H9 (cell line): ENCODE data around the gene ASTN2. TPM values are rescaled to one million over a fixed set of nuclear protein-coding genes. Genes with fewer than 3 reads are reported as not detected.

Experiments used
- DNase-seq: peaks from one replicate; pipeline ENCODE4 v3.0.0-alpha.2; 2017
- H2AFZ ChIP-seq: one replicate; pipeline ENCODE4 v1.6.1; 2013; ENCODE audit warnings: mild to moderate bottlenecking, low read length, control low read depth, moderate library complexity
- H2AK5ac ChIP-seq: 2 replicates; pipeline ENCODE4 v1.6.1; 2013; ENCODE audit warnings: low read length, control low read depth, mixed read lengths; ENCODE audit not compliant: insufficient read length
- H2BK120ac ChIP-seq: one replicate; pipeline ENCODE4 v1.6.1; 2013; ENCODE audit warnings: low read depth, mild to moderate bottlenecking, low read length, control low read depth, inconsistent platforms; ENCODE audit not compliant: poor library complexity, severe bottlenecking
- H2BK12ac ChIP-seq: 2 replicates; pipeline ENCODE4 v1.6.1; 2013; ENCODE audit warnings: low read length, control low read depth, mixed read lengths, low read depth; ENCODE audit not compliant: insufficient read length
- H2BK15ac ChIP-seq: 2 replicates; pipeline ENCODE4 v1.6.1; 2013; ENCODE audit warnings: low read depth, low read length, control low read depth
- H2BK20ac ChIP-seq: one replicate; pipeline ENCODE4 v1.6.1; 2013; ENCODE audit warnings: low read depth, mild to moderate bottlenecking, low read length, control low read depth, inconsistent platforms; ENCODE audit not compliant: poor library complexity, severe bottlenecking
- H2BK5ac ChIP-seq: 2 replicates; pipeline ENCODE4 v1.6.1; 2013; ENCODE audit warnings: low read length, control low read depth, mixed read lengths; ENCODE audit not compliant: insufficient read length
- H3K14ac ChIP-seq: 2 replicates; pipeline ENCODE4 v1.6.1; 2013; ENCODE audit warnings: low read length, control low read depth; ENCODE audit not compliant: insufficient read depth
- H3K18ac ChIP-seq: 2 replicates; pipeline ENCODE4 v1.6.1; 2013; ENCODE audit warnings: low read depth, mild to moderate bottlenecking, mixed read lengths, low read length, control low read depth; ENCODE audit not compliant: insufficient read length
- H3K23ac ChIP-seq: 2 replicates; pipeline ENCODE4 v1.6.1; 2013; ENCODE audit warnings: low read length, control low read depth, mixed read lengths, low read depth; ENCODE audit not compliant: insufficient read length
- H3K23me2 ChIP-seq: 2 replicates; pipeline ENCODE4 v1.6.1; 2013; ENCODE audit warnings: low read depth, mild to moderate bottlenecking, mixed read lengths, low read length, control low read depth; ENCODE audit not compliant: insufficient read length, poor library complexity, severe bottlenecking
- H3K27ac ChIP-seq: 2 replicates; pipeline ENCODE4 v1.5.1; 2013; ENCODE audit warnings: low read length, control low read depth, mixed read lengths, low read depth; ENCODE audit not compliant: insufficient read length
- H3K27me3 ChIP-seq: 2 replicates; pipeline ENCODE4 v1.6.1; 2013; ENCODE audit warnings: low read length, control low read depth, inconsistent platforms; ENCODE audit not compliant: insufficient read depth
- H3K4ac ChIP-seq: 2 replicates; pipeline ENCODE4 v1.6.1; 2013; ENCODE audit warnings: low read depth, mild to moderate bottlenecking, control low read depth, inconsistent platforms, low read length, moderate library complexity
- H3K4me1 ChIP-seq: 2 replicates; pipeline ENCODE4 v1.6.1; 2013; ENCODE audit warnings: low read length, control low read depth, inconsistent platforms; ENCODE audit not compliant: insufficient read depth
- H3K4me2 ChIP-seq: 2 replicates; pipeline ENCODE4 v1.6.1; 2013; ENCODE audit warnings: low read length, control low read depth, mixed read lengths; ENCODE audit not compliant: insufficient read length, insufficient read depth
- H3K56ac ChIP-seq: 2 replicates; pipeline ENCODE4 v1.6.1; 2013; ENCODE audit warnings: low read depth, mild to moderate bottlenecking, mixed read lengths, low read length, control low read depth; ENCODE audit not compliant: insufficient read length
- H3K79me1 ChIP-seq: 2 replicates; pipeline ENCODE4 v1.6.1; 2013; ENCODE audit warnings: low read depth, mild to moderate bottlenecking, moderate library complexity, low read length, control low read depth, inconsistent platforms; ENCODE audit not compliant: insufficient read depth, poor library complexity, severe bottlenecking
- H3K79me2 ChIP-seq: 2 replicates; pipeline ENCODE4 v1.6.1; 2013; ENCODE audit warnings: low read length, control low read depth, inconsistent platforms; ENCODE audit not compliant: insufficient read depth
- H3K9ac ChIP-seq: 2 replicates; pipeline ENCODE4 v1.6.1; 2013; ENCODE audit warnings: low read length, control low read depth, mixed read lengths; ENCODE audit not compliant: insufficient read length; ENCODE audit errors: extremely low read depth
- H3K9me3 ChIP-seq: one replicate; pipeline ENCODE4 v1.6.1; 2013; ENCODE audit warnings: low read depth, low read length, inconsistent platforms; ENCODE audit not compliant: control insufficient read depth
- H3T11ph ChIP-seq: one replicate; pipeline ENCODE4 v1.6.1; 2013; ENCODE audit warnings: mild to moderate bottlenecking, low read length, control low read depth, inconsistent platforms
- H4K20me1 ChIP-seq: one replicate; pipeline ENCODE4 v1.6.1; 2013; ENCODE audit not compliant: control insufficient read depth, insufficient read length, insufficient read depth
- H4K5ac ChIP-seq: 2 replicates; pipeline ENCODE4 v1.6.1; 2013; ENCODE audit warnings: low read depth, mild to moderate bottlenecking, mixed read lengths, low read length, control low read depth; ENCODE audit not compliant: insufficient read length
- H4K8ac ChIP-seq: replicated peaks from 2 replicates; pipeline ENCODE4 v1.6.1; 2013; ENCODE audit warnings: low read length, control low read depth, mixed read lengths, low read depth; ENCODE audit not compliant: insufficient read length
- H4K91ac ChIP-seq: 2 replicates; pipeline ENCODE4 v1.6.1; 2013; ENCODE audit warnings: low read depth, mild to moderate bottlenecking, moderate library complexity, mixed read lengths, low read length, control low read depth; ENCODE audit not compliant: insufficient read length
- H3K27ac Mint-ChIP-seq, 3 experiments: 2 replicates in 2 of 3; 3 replicates in 1 of 3; pipeline ENCODE4 v1.8.0; 2020 to 2021; ENCODE audit warnings: mixed read lengths in 3 of 3, mild to moderate bottlenecking in 1 of 3, moderate library complexity in 1 of 3
- H3K27me3 Mint-ChIP-seq: 2 replicates; pipeline ENCODE4 v1.8.0; 2021; ENCODE audit warnings: low read depth, mild to moderate bottlenecking, moderate library complexity, mixed read lengths
- H3K36me3 Mint-ChIP-seq, 3 experiments: 2 replicates in 2 of 3; 3 replicates in 1 of 3; pipeline ENCODE4 v1.8.0; 2020 to 2021; ENCODE audit warnings: low read depth in 3 of 3, mixed read lengths in 3 of 3; ENCODE audit not compliant: insufficient read depth in 1 of 3
- H3K4me1 Mint-ChIP-seq, 2 experiments: 2 replicates each; pipeline ENCODE4 v1.8.0; 2020; ENCODE audit warnings: mixed read lengths in 2 of 2
- H3K4me3 Mint-ChIP-seq, 2 experiments: 2 replicates in 1 of 2; 3 replicates in 1 of 2; pipeline ENCODE4 v1.8.0; 2020 to 2021; ENCODE audit warnings: mild to moderate bottlenecking in 2 of 2, mixed read lengths in 2 of 2, moderate library complexity in 1 of 2
- H3K9me3 Mint-ChIP-seq, 2 experiments: 2 replicates in 1 of 2; 3 replicates in 1 of 2; pipeline ENCODE4 v1.8.0; 2020; ENCODE audit warnings: mild to moderate bottlenecking in 2 of 2, mixed read lengths in 2 of 2, moderate library complexity in 1 of 2
- CTCF ChIP-seq: fragments of 200-600 bp; sonication (generic); conservative IDR thresholded peaks from 3 replicates; pipeline ENCODE4 v1.8.0; 2021; ENCODE audit warnings: antibody characterized with exemption, mild to moderate bottlenecking
- WGBS: extraction: QIAGEN DNeasy Blood & Tissue Kit; methylation state at CpG from one replicate; pipeline ENCODE4 v1.1.7; 2013; ENCODE audit warnings: missing lambda C conversion rate, low lambda C conversion rate, mixed read lengths; ENCODE audit not compliant: insufficient read length; ENCODE audit errors: extremely low coverage; 5-methylcytosine and 5-hydroxymethylcytosine counted together
- total RNA-seq: library from RNA; stranded (reverse); gene quantifications from 2 replicates; pipeline ENCODE4 v1.2.1, GENCODE V29; 2021

The ASTN2 gene
- total RNA-seq, 1 experiment from 2014 or later = 9.7 TPM

- no peak overlapping the region for H2BK20ac ChIP-seq
- H2AFZ ChIP-seq = no peak overlapping the region
- H3K23me2 ChIP-seq = no peaks in the 10 kb centered on the region
- no peaks in the 10 kb centered on the region for H4K20me1 ChIP-seq
- Mint-ChIP-seq H3K9me3 (no peaks in the 10 kb centered on the region), H3K27me3 (no peaks in the 10 kb centered on the region), H3K4me3 (no peak overlapping the region), H3K27ac (no peak overlapping the region), H3K36me3 (no peaks in the 10 kb centered on the region), H3K4me1 (peaks cover 15 to 18% of the 10 kb centered on the region in 2 experiments)
- H3K14ac ChIP-seq = no peak overlapping the region
- no peaks in the 10 kb centered on the region for H3K79me2 ChIP-seq
- H3K79me1 ChIP-seq = no peaks in the 10 kb centered on the region
- H3K4ac ChIP-seq = no peak overlapping the region
- no peak for TF ChIP-seq CTCF
- no peaks in the 10 kb centered on the region for H3K27me3 ChIP-seq
- H3K9ac ChIP-seq = no peak overlapping the region
- no peak overlapping the region for H3K56ac ChIP-seq
- no peak overlapping the region for H3K27ac ChIP-seq
- no peak overlapping the region for H3T11ph ChIP-seq
- H4K8ac ChIP-seq = no peak overlapping the region
- no peak overlapping the region for H2BK120ac ChIP-seq
- no peak for DNase-seq
- H2BK15ac ChIP-seq = no peak overlapping the region
- no peak overlapping the region for H3K18ac ChIP-seq
- H3K4me2 ChIP-seq = no peak overlapping the region
- H3K23ac ChIP-seq = no peak overlapping the region
- no peak overlapping the region for H4K91ac ChIP-seq
- no peak overlapping the region for H2BK5ac ChIP-seq
- peaks cover 8% of the 10 kb centered on the region for H3K4me1 ChIP-seq
- no CpG with 5 or more reads among the region's 4 CpGs for WGBS
- H2AK5ac ChIP-seq = no peak overlapping the region
- H2BK12ac ChIP-seq = no peak overlapping the region
- H4K5ac ChIP-seq = no peak overlapping the region
- H3K9me3 ChIP-seq = no peaks in the 10 kb centered on the region
These were observed 701.6 kb downstream of the ASTN2 start for GRCh38 chr9:116713271-116713670.
